ENCODE results near the gene TMED5. TPM values are rescaled to one million over a fixed set of nuclear protein-coding genes. Genes with fewer than 3 reads are reported as not detected.

The TMED5 gene
- total RNA-seq, 4 donors from 2014 or later, result 47.4 to 80.4 (median 55.5) TPM

DNA sequence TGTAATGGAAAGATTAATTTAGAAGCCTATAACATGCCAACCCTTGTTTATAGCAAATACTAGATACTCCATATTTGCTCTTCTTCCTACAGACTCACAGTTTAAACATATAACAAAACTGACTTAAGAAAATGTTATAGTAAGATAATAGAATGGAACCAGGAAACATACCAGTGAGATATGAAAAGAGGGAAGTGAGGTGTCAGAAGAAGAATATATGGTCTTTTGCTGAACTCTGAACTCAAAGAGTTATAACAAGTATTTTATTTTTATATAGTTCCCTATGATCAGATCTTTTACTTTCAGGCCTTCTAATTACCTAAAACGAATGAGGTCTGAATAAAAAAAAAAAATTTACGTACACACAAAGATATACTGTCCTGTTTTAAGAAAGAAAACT is 20.9 kb downstream of the TMED5 start:
- WGBS, 2 donors, result 84 to 85% methylated on average over 2 of the region's 2 CpGs
- H3K27ac ChIP-seq, result no peak overlapping the region
- no peak for DNase-seq (ENCODE audit: low spot score in 2 of 2)
- no peaks in the 10 kb centered on the region for H3K4me1 ChIP-seq
- H3K36me3 ChIP-seq, result peaks cover 0 to 55% (median 3%) of the 10 kb centered on the region in 3 donors
- TF ChIP-seq POLR2A (IDR thresholded peaks at IDR 0.05) (no peak), EP300 (IDR thresholded peaks at IDR 0.05) (no peak)
- TF ChIP-seq, protein P1, sequence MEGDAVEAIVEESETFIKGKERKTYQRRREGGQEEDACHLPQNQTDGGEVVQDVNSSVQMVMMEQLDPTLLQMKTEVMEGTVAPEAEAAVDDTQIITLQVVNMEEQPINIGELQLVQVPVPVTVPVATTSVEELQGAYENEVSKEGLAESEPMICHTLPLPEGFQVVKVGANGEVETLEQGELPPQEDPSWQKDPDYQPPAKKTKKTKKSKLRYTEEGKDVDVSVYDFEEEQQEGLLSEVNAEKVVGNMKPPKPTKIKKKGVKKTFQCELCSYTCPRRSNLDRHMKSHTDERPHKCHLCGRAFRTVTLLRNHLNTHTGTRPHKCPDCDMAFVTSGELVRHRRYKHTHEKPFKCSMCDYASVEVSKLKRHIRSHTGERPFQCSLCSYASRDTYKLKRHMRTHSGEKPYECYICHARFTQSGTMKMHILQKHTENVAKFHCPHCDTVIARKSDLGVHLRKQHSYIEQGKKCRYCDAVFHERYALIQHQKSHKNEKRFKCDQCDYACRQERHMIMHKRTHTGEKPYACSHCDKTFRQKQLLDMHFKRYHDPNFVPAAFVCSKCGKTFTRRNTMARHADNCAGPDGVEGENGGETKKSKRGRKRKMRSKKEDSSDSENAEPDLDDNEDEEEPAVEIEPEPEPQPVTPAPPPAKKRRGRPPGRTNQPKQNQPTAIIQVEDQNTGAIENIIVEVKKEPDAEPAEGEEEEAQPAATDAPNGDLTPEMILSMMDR (IDR thresholded peaks at IDR 0.05), result no peak
- H3K27me3 ChIP-seq, result no peaks in the 10 kb centered on the region
- no peaks in the 10 kb centered on the region for H3K9me3 ChIP-seq
- H3K4me3 ChIP-seq, result no peak overlapping the region

DNA sequence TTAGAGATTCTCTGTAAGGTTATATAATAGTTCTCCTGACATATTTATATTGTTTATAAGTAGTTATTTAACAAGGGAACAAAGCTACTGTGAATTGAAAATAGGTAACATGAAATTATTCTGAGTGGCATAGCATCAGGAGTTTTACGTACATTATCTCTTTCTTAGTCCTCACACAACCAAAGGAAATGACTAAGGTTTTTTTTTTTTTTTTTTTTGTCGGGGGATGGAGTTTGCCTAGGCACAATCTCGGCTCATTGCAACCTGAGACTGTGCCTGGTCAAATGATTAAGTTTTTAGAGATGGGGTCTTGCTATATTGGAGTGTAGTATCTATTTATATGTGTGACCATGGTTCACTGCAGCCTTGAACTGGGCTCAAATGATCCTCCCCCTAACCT is 24.9 kb downstream of the TMED5 start:
- Histone ChIP-seq H3K36me3 (peaks cover 0 to 89% (median 3%) of the 10 kb centered on the region in 3 donors), H3K4me1 (no peaks in the 10 kb centered on the region), H3K9me3 (no peaks in the 10 kb centered on the region), H3K27me3 (no peaks in the 10 kb centered on the region), H3K27ac (no peak overlapping the region), H3K4me3 (no peak overlapping the region)
- no peak for DNase-seq (ENCODE audit: low spot score in 2 of 2)
- WGBS, 2 donors, result 78 to 87% methylated on average over 3 of the region's 3 CpGs
- TF ChIP-seq EP300 (IDR thresholded peaks at IDR 0.05), result no peak
- TF ChIP-seq POLR2A (IDR thresholded peaks at IDR 0.05), result no peak
- TF ChIP-seq, protein P1 (IDR thresholded peaks at IDR 0.05), result no peak

DNA sequence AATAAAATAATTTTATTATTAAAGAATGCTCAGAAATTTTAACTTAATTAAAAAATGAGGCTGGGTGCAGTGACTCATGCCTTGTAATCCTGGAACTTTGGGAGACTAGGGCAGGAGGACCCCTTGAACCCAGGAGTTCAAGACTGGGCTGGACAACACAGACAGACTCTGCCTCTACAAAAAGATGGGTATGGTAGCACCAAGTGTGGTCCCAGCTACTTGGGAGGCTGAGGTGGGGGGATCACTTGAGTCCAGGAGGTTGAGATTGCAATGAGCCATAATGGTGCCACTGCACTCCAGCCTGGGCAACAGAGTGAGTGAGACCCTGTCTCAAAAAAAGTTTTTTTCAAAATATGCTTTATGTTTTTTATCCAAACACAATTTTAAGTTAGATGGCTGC is 25.3 kb downstream of the TMED5 start:
- TF ChIP-seq POLR2A (IDR thresholded peaks at IDR 0.05) (no peak), EP300 (IDR thresholded peaks at IDR 0.05) (no peak)
- TF ChIP-seq, protein P1 (IDR thresholded peaks at IDR 0.05), result no peak
- Histone ChIP-seq H3K4me3 (no peak overlapping the region), H3K9me3 (no peaks in the 10 kb centered on the region), H3K4me1 (no peaks in the 10 kb centered on the region), H3K27ac (no peak overlapping the region), H3K36me3 (peaks cover 0 to 91% (median 3%) of the 10 kb centered on the region in 3 donors), H3K27me3 (no peaks in the 10 kb centered on the region)
- DNase-seq (ENCODE audit: low spot score in 2 of 2), result no peak

DNA sequence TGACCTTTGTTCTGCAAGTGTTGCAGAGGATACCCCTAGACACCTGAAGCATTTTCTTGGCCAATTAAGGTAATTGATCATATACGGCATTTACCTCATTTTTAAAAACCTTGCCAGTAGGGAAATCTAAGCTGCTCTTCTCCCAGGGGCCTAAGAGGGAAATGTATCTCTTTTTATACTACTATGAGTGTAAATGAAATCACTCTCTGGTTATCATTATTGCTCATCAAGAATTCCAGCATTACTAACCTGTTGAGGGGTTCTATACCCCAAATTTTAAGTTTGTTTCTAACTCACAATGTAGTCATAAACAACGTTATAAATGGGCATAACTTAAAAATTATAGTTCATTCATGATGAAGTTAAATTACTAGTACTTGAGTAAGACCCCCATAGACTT is 27.4 kb downstream of the TMED5 start:
- Histone ChIP-seq H3K27ac (no peak overlapping the region), H3K27me3 (no peaks in the 10 kb centered on the region), H3K4me1 (peaks cover 0 to 6% (median 0%) of the 10 kb centered on the region in 4 donors), H3K9me3 (no peaks in the 10 kb centered on the region), H3K4me3 (no peak overlapping the region), H3K36me3 (peaks cover 0 to 88% (median 3%) of the 10 kb centered on the region in 3 donors)
- WGBS, 2 donors, result 75 to 86% methylated on average over 2 of the region's 2 CpGs
- DNase-seq (ENCODE audit: low spot score in 2 of 2), result no peak
- TF ChIP-seq, protein P1 (IDR thresholded peaks at IDR 0.05), result no peak
- TF ChIP-seq POLR2A (IDR thresholded peaks at IDR 0.05) (no peak), EP300 (IDR thresholded peaks at IDR 0.05) (no peak)

- TF ChIP-seq EP300 (IDR thresholded peaks at IDR 0.05), result no peak
- TF ChIP-seq, protein P1 (IDR thresholded peaks at IDR 0.05), result no peak
- TF ChIP-seq POLR2A (IDR thresholded peaks at IDR 0.05), result no peak
- no peak for DNase-seq (ENCODE audit: low spot score in 2 of 2)
- Histone ChIP-seq H3K27me3 (no peaks in the 10 kb centered on the region), H3K27ac (no peak overlapping the region), H3K4me3 (no peak overlapping the region), H3K9me3 (no peaks in the 10 kb centered on the region), H3K36me3 (peaks cover 0 to 77% (median 0%) of the 10 kb centered on the region in 3 donors), H3K4me1 (peaks cover 0 to 8% (median 0%) of the 10 kb centered on the region in 4 donors)
Measured at GRCh38 chr1:93151474-93151873, 28.7 kb downstream of the TMED5 start.

Measured in tibial nerve (tissue), 4 donors.